ENCODE data around the gene ACADVL. TPM values are rescaled to one million over a fixed set of nuclear protein-coding genes. Genes with fewer than 3 reads are reported as not detected.
"Not testable (repeated sequence)": the region's sequence is repeated elsewhere in the genome, so short reads cannot be mapped to it uniquely, and the experiment has no call there.

The ACADVL gene
- total RNA-seq, 2 donors from 2014 or later = 651 to 710 TPM

DNA sequence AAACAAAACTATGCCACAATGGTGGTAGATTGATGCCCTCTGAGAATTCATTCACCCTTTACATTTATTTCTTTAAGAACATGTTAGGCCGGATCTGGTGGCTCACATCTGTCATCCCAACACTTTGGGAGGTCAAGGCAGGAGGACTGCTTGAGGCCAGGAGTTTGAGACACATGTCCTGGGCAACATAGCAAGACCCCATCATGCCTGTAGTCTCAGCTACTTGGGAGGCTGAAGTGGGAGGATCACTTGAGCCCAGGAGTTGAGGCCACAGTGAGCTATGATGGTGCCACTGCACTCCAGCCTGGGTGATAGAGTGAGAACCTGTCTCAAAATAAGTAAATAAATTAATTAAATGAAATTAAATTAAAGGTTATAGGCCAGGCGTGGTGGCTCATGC, 37.6 kb upstream of the ACADVL start:
- not testable (repeated sequence) for H3K27me3 Mint-ChIP-seq; H3K36me3 Mint-ChIP-seq; H3K4me3 Mint-ChIP-seq; H3K27ac Mint-ChIP-seq; DNase-seq (ENCODE audit: low spot score); ATAC-seq; H3K9me3 Mint-ChIP-seq
- H3K4me1 Mint-ChIP-seq (ENCODE audit: low read depth in 2 of 2) = peaks cover 6 to 14% of the 10 kb centered on the region in 2 donors

DNA sequence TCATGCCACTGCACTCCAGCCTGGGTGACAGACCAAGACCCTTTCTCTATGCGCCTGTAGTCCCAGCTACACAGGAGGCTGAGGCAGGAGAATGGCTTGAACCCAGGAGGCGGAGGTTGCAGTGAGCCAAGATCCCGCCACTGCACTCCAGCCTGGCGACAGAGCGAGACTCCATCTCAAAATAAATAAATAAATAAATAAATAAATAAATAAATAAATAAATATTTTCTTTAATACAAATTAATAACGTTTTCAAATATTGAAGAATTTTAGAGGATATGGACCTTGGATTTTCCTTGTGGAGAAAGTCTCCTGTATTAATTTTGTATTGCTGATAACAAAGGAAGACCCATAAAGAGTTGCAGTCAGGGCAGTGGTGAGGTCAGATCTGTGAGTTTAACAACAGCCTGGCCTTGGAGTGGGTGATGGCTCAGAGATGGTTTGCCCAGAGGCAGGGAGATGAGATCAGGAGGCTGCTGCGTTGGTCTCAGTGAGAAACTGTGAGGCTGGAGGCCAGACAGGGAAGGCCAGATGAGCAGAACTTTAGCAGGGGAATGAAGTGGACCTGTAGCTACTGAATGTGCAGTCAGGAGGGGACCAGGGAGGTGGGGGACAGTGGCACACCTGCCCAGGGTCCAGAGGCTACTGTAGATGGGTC, 36.2 kb upstream of the ACADVL start:
- no peak overlapping the region for H3K4me3 Mint-ChIP-seq
- ATAC-seq = no peak
- no peak for DNase-seq (ENCODE audit: low spot score)
- H3K27me3 Mint-ChIP-seq = no peaks in the 10 kb centered on the region
- no peaks in the 10 kb centered on the region for H3K9me3 Mint-ChIP-seq
- no peak overlapping the region for H3K27ac Mint-ChIP-seq
- peaks cover 0 to 7% of the 10 kb centered on the region in 2 donors for H3K4me1 Mint-ChIP-seq (ENCODE audit: low read depth in 2 of 2)
- H3K36me3 Mint-ChIP-seq = no peaks in the 10 kb centered on the region

DNA sequence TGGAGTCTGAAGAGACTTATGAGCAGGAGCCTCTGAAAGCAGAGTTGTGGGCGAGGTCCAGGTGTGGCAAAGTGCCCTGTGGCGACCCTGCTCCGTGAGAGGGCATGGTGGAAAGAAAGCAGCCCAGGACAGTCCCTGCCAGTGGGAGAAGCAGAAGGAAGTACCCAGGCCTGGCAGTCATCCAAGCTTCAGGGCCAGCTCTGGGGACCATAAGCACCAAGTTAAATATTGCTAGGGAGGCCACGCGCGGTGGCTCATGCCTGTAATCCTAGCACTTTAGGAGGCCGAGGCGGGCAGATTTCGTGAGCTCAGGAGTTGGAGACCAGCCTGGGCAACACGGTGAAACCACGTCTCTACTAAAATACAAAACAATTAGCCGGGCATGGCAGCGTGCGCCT, 35.6 kb upstream of the ACADVL start:
- H3K9me3 Mint-ChIP-seq = no peaks in the 10 kb centered on the region
- H3K27ac Mint-ChIP-seq = no peak overlapping the region
- DNase-seq (ENCODE audit: low spot score) = no peak
- H3K36me3 Mint-ChIP-seq = no peaks in the 10 kb centered on the region
- peaks cover 0 to 7% of the 10 kb centered on the region in 2 donors for H3K4me1 Mint-ChIP-seq (ENCODE audit: low read depth in 2 of 2)
- no peaks in the 10 kb centered on the region for H3K27me3 Mint-ChIP-seq
- ATAC-seq = no peak
- no peak overlapping the region for H3K4me3 Mint-ChIP-seq

DNA sequence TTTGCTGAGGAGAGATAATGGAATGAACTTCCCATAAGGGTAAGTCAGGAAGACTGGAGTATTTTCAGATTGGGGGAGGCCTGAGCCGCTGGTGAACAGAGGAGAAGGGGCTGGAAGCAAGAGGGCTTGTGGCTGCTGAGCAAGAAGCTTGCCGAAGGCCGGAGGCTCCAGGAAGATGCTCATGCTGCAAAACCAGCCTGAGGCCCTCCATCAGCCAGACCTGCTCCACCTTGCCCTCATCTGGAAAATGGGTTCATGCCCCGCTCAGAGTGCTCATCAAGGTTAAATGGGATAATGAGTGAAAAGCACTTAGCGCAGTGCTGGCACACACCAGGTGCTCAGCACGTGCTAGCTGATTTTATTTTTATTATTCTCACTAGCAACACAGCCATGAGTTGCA, 35.1 kb upstream of the ACADVL start:
- Mint-ChIP-seq H3K27me3 (no peaks in the 10 kb centered on the region), H3K4me1 (ENCODE audit: low read depth in 2 of 2) (peaks cover 0 to 7% of the 10 kb centered on the region in 2 donors), H3K9me3 (no peaks in the 10 kb centered on the region), H3K36me3 (no peaks in the 10 kb centered on the region), H3K27ac (no peak overlapping the region), H3K4me3 (no peak overlapping the region)
- no peak for ATAC-seq
- DNase-seq (ENCODE audit: low spot score) = no peak

DNA sequence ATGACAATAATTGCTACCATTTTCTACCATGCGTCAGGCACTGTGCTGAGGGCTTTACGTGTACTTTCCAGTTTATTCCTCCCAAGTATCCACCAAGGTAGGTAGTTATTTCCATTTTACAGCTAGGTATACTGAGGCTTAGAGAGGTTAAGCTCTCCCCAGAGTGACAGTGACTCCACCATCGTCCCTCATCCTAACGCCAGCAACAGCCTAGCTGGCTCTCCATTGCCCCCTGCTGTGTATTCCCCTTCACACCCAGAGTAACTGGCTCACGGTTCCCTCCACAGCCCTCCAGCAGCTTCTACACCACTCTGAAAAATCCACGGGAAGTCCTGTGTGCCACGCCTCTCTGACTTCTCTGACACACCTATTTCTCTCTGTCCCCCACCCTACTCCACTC, 33.5 kb upstream of the ACADVL start:
- DNase-seq (ENCODE audit: low spot score) (no peak), ATAC-seq (peak in 1 of 2 donors; percentile 29)
- no peaks in the 10 kb centered on the region for H3K9me3 Mint-ChIP-seq
- no peak overlapping the region for H3K4me3 Mint-ChIP-seq
- H3K4me1 Mint-ChIP-seq (ENCODE audit: low read depth in 2 of 2) = peaks cover 0 to 7% of the 10 kb centered on the region in 2 donors
- H3K27me3 Mint-ChIP-seq = no peaks in the 10 kb centered on the region
- no peaks in the 10 kb centered on the region for H3K36me3 Mint-ChIP-seq
- H3K27ac Mint-ChIP-seq = no peak overlapping the region

DNA sequence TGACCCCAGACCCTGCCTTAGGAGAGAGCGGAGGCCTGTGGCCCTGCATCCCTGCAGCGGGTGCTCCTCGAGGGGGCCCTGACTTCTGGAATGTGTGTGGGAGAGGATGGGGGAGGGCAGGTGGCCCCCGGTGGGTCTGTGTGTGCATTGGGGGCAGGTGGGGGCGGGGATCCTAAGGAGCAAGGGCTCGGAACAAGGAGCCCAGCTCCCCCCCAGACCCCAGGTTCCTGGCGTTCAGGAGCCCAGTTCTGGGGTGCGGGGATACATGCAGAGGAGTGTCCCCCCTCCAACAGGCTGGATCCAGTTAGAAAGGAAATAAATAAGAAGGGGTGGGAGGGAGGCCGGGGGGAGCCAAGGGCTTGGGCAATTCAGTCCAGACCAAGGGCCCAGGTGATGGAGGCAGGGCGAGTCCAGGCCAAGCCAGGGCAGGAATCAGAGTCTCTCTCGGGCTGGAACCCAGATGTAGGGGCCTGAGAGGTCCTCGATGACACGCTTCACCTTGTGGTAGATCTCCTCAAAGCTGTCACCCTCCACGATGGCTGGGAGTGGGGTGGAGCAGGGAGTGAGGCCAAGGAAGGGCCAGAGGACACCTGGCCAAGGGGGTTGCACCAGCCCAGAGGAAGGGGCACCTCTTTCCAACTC, 29.3 kb upstream of the ACADVL start:
- no peak overlapping the region for H3K4me3 Mint-ChIP-seq
- H3K36me3 Mint-ChIP-seq = no peaks in the 10 kb centered on the region
- H3K27me3 Mint-ChIP-seq = no peaks in the 10 kb centered on the region
- no peaks in the 10 kb centered on the region for H3K9me3 Mint-ChIP-seq
- DNase-seq (ENCODE audit: low spot score) = no peak
- ATAC-seq = no peak
- H3K4me1 Mint-ChIP-seq (ENCODE audit: low read depth in 2 of 2) = peaks cover 0 to 7% of the 10 kb centered on the region in 2 donors
- no peak overlapping the region for H3K27ac Mint-ChIP-seq

DNA sequence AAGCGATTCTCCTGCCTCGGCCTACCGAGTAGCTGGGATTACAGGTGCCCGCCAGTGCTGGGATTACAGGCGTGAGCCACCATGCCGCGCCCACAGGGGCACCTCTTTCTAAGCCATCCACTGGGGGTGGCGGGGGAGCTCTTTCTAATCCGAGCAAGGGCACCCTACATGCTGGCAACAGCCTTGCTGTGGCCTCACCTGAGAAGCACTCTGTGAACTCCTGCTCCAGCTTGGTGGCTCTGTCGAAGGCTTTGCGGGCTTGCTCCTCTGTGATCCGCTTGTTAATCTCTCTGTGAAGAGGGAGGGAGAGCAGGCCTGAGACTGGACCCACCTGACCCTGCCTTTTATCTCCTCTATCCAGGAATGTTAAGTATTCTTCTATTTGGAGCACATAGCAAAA, 28.7 kb upstream of the ACADVL start:
- no peak overlapping the region for H3K4me3 Mint-ChIP-seq
- no peak for ATAC-seq
- H3K27ac Mint-ChIP-seq = no peak overlapping the region
- H3K36me3 Mint-ChIP-seq = no peaks in the 10 kb centered on the region
- no peaks in the 10 kb centered on the region for H3K9me3 Mint-ChIP-seq
- DNase-seq (ENCODE audit: low spot score) = no peak
- H3K27me3 Mint-ChIP-seq = no peaks in the 10 kb centered on the region
- peaks cover 0 to 7% of the 10 kb centered on the region in 2 donors for H3K4me1 Mint-ChIP-seq (ENCODE audit: low read depth in 2 of 2)

DNA sequence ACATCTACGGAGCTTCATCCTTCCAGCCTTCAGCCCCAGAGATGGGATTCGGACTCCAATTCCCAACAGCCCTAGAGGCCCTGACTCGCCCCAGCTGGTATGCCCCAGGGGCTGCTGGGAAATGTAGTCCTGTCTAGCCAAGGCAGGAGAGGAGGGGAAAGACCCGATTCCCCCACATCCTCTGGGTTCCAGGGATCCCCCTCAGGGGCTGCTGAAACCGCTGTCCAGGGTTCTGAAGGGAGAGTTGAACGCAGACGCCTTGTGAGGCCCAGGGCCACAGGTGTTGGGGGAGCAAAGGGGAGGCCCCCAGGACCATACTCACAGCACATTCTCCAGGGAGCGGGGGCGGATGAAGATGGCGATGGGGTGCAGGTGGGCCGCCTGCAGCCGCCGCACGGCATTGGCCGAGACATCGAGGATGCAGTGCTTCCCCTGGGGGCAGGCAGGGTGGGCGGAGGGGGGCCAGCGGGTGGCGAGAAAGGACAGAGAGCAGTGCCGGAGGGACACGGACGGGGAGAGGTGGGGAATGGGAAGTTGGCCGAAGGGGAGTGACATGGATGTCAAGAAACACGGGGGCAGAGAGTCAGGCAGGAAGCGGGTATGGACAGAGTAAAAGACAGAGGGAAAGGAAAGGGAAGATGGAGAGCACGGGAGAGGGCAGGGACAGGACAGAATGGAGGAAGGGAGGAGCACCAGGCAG, 28.0 kb upstream of the ACADVL start:
- no peaks in the 10 kb centered on the region for H3K36me3 Mint-ChIP-seq
- H3K4me3 Mint-ChIP-seq = no peak overlapping the region
- DNase-seq (ENCODE audit: low spot score) (no peak), ATAC-seq (peak in 1 of 2 donors; percentile 41)
- H3K27ac Mint-ChIP-seq = no peak overlapping the region
- peaks cover 0 to under 1% of the 10 kb centered on the region in 2 donors for H3K4me1 Mint-ChIP-seq (ENCODE audit: low read depth in 2 of 2)
- no peaks in the 10 kb centered on the region for H3K27me3 Mint-ChIP-seq
- no peaks in the 10 kb centered on the region for H3K9me3 Mint-ChIP-seq

DNA sequence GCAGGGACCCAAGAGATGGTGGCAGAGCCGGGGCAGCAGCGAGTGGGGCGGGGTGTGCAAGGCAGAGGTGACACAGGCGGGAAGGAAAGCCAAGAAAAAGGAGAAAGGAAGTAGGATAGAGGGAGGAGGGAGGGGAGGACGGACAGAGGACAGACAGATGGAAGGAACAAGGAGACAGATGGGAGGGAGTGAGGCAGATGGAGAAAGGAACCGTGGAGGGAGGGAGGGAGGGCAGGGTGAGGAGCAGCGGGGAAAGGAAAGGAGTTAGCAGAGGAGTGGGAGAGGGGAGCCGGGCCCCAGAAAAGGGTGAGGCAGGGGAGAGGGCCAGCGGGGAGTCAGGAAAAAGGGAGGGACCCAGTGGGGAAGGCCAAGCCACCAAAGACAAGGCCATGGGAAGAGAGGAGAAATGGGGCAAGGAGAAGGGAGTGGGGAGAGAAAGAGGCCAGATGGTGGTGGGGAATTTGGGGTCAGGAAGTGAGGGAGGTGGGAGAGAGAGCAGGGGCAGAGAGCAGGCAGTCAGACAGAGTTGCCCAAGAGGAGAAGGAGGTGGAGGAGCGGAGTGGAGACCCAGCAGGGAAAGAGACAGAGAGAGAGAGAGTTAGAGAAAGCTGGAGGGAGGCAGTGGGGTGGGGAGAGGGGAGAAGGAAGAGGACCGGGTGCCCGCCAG, 27.3 kb upstream of the ACADVL start:
- no peak for DNase-seq (ENCODE audit: low spot score)
- Mint-ChIP-seq H3K4me3 (no peak overlapping the region), H3K27ac (no peak overlapping the region), H3K4me1 (ENCODE audit: low read depth in 2 of 2) (no peaks in the 10 kb centered on the region), H3K27me3 (no peaks in the 10 kb centered on the region), H3K36me3 (no peaks in the 10 kb centered on the region), H3K9me3 (no peaks in the 10 kb centered on the region)
- no peak for ATAC-seq

DNA sequence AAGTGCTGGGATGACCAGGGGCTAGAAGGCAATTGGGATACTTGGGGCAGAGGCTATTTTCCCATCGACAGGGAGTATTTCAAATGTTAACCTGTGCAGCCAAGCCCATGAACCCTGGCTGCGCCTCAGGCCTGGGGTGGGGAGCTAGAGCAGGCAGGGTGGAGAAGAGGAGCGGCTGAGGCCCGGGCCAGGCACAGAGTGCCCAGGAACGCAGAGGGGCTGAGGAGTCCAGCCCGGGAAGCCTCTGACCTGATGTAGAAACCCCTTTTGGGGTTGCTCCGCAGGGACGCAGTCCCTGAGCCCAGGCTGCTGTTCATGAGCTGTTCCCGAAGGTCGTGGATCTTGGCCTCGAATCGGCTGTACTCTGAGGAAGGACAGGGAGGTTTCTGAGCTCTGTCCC, 23.8 kb upstream of the ACADVL start:
- Mint-ChIP-seq H3K4me1 (ENCODE audit: low read depth in 2 of 2) (no peaks in the 10 kb centered on the region), H3K36me3 (no peaks in the 10 kb centered on the region), H3K9me3 (no peaks in the 10 kb centered on the region), H3K27me3 (no peaks in the 10 kb centered on the region), H3K27ac (no peak overlapping the region), H3K4me3 (no peak overlapping the region)
- ATAC-seq (no peak), DNase-seq (ENCODE audit: low spot score) (no peak)

DNA sequence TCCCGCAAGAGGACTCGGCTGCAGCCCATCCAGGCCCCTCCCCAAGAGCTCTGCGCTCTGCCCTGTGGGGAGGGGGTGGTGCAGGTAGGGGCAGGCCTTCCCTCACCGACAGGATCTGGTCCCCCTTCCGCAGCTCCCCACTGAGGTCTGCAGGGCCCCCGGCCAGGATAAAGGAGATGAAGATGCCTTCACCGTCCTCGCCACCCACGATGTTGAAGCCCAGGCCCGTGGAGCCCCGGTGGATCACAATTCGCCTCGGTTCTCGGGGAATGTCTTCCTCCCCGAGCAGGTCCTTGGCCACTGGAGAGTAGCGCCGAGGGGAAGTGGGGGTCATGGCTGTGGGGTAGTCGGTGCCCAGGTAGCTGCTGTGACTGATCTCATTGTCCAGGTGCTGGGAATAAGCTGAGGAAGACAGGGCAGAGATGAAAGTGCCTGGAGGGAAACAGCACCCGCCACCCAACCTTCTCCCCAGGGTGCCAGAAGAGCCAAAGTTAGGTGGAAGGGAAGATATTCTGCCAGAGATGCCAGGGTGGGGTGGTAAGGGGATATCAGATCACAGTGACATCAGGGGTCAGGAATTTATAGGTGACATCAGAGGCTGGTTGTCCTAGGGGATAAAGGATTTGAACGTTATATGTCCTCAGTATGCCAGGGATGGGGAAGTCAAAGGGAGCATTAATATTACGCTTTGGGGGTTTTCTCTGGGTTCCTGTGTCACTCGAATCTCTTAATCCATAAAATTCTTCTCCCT, 22.9 kb upstream of the ACADVL start:
- Mint-ChIP-seq H3K9me3 (no peaks in the 10 kb centered on the region), H3K27me3 (no peaks in the 10 kb centered on the region), H3K36me3 (no peaks in the 10 kb centered on the region), H3K4me3 (no peak overlapping the region), H3K4me1 (ENCODE audit: low read depth in 2 of 2) (no peaks in the 10 kb centered on the region), H3K27ac (no peak overlapping the region)
- no peak for DNase-seq (ENCODE audit: low spot score)
- ATAC-seq = peak in 1 of 2 donors; percentile 34

DNA sequence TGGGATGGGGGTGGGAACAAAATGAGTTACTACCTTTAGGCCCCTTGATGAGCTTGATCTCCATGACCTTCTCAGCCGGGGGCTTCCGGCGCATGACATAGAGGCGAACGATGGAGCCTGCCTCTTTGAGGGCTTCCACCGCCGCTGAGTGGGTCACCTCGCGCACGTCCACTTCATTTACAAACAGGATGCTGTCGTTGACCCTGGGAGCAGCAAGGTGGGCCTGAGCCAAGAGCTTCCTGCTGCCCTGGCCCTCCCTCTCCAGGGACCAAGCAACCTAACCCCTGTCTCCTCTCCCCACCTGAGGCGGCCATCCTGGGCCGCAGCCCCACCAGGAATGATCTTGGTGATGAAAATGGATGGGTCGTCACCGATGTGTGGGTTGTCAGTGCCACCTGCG, 16.3 kb upstream of the ACADVL start:
- H3K4me3 Mint-ChIP-seq = peak overlapping the region; percentile 87
- H3K4me1 Mint-ChIP-seq (ENCODE audit: low read depth in 2 of 2) = peaks cover 28 to 33% of the 10 kb centered on the region in 2 donors
- H3K9me3 Mint-ChIP-seq = no peaks in the 10 kb centered on the region
- no peaks in the 10 kb centered on the region for H3K36me3 Mint-ChIP-seq
- H3K27me3 Mint-ChIP-seq = no peaks in the 10 kb centered on the region
- peak overlapping the region; percentile 81 to 85 for H3K27ac Mint-ChIP-seq
- DNase-seq (ENCODE audit: low spot score) = no peak
- no peak for ATAC-seq

DNA sequence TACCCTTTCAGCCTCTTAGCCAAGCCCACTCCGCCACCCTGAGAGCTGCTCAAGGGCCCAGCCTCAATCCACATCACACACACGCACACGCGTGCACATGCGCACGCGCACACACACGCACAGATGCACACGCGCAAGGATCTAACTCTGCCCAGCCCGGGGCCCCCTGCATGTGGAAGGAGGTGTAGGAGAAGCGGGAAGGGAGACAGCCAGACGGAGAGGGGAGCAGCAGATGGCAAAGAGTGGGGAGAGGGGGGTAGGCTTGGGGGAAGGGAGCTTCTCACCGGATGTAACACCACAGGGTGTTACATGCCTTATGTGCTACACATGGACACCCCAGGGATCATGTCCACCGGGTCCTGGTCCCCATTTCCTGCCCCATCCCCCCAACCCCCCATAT, 15.4 kb upstream of the ACADVL start:
- Mint-ChIP-seq H3K36me3 (no peaks in the 10 kb centered on the region), H3K4me1 (ENCODE audit: low read depth in 2 of 2) (peaks cover 28 to 33% of the 10 kb centered on the region in 2 donors), H3K27me3 (no peaks in the 10 kb centered on the region), H3K27ac (peak overlapping the region; percentile 81 to 85), H3K9me3 (no peaks in the 10 kb centered on the region), H3K4me3 (peak overlapping the region; percentile 87)
- DNase-seq (ENCODE audit: low spot score) (no peak), ATAC-seq (peak in 1 of 2 donors; percentile 41)
